Measurements from ENCODE around the gene MEIS2. TPM values are rescaled to one million over a fixed set of nuclear protein-coding genes. Genes with fewer than 3 reads are reported as not detected.

Gene MEIS2
- total and polyA plus RNA-seq, 7 donors, result 1.4 to 154 (median 76.0) TPM

DNA sequence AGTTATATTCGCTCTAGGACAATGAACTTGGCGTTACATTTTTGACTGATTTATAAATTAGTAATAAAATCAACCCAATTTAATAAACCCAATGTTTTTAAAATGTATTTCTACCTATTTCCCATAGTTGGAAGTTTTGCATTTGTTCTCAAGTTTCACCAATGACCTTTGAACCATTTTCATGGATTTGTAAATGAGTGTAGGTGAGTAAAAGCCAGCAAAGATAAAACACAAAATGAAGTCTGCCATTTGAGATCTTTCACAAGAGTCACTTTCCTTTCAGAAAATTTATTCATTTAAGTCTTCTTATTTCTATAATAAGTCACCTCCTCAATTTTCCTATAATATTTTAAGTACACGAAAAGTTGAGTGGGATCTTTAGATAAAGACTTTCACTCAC, 92.1 kb downstream of the MEIS2 start:
- H3K27ac ChIP-seq, result no peak overlapping the region
- TF ChIP-seq POLR2A (IDR thresholded peaks at IDR 0.05), result no peak
- TF ChIP-seq CTCF (IDR thresholded peaks at IDR 0.05), result no peak
- no peak for TF ChIP-seq EP300 (IDR thresholded peaks at IDR 0.05)
- TF ChIP-seq POLR2AphosphoS5 (IDR thresholded peaks at IDR 0.05), result no peak
- DNase-seq, result no peak
- intact Hi-C loops (cut with DNase I), result no loop called here
- H3K27me3 ChIP-seq, result no peaks in the 10 kb centered on the region
- H3K4me3 ChIP-seq, result no peak overlapping the region
- H3K9me3 ChIP-seq, result no peaks in the 10 kb centered on the region
- peaks cover 0 to 13% (median 4%) of the 10 kb centered on the region in 4 donors for H3K4me1 ChIP-seq
- 91 to 92% methylated on average over 3 of the region's 3 CpGs for WGBS, 2 donors
- H3K36me3 ChIP-seq, result peaks cover 0 to 13% (median 0%) of the 10 kb centered on the region in 4 donors

GRCh38 chr15:37007301-37007700, 93.0 kb downstream of the MEIS2 start:
- Histone ChIP-seq H3K4me1 (peaks cover 0 to 13% (median 3%) of the 10 kb centered on the region in 4 donors), H3K27ac (no peak overlapping the region), H3K9me3 (no peaks in the 10 kb centered on the region), H3K4me3 (no peak overlapping the region), H3K27me3 (no peaks in the 10 kb centered on the region), H3K36me3 (peaks cover 0 to 13% (median 0%) of the 10 kb centered on the region in 4 donors)
- WGBS, 2 donors, result 94 to 96% methylated on average over 2 of the region's 2 CpGs
- no peak for DNase-seq
- TF ChIP-seq POLR2AphosphoS5 (IDR thresholded peaks at IDR 0.05) (no peak), EP300 (IDR thresholded peaks at IDR 0.05) (no peak), POLR2A (IDR thresholded peaks at IDR 0.05) (no peak), CTCF (IDR thresholded peaks at IDR 0.05) (no peak)
- intact Hi-C loops (cut with DNase I), result no loop called here

- no peak for TF ChIP-seq CTCF (IDR thresholded peaks at IDR 0.05)
- no peak for TF ChIP-seq EP300 (IDR thresholded peaks at IDR 0.05)
- H3K27me3 ChIP-seq, result no peaks in the 10 kb centered on the region
- no peak for DNase-seq
- peaks cover 0 to 13% (median 0%) of the 10 kb centered on the region in 4 donors for H3K36me3 ChIP-seq
- no peak overlapping the region for H3K27ac ChIP-seq
- WGBS, 2 donors, result 71 to 77% methylated on average over 8 of the region's 8 CpGs
- no peaks in the 10 kb centered on the region for H3K9me3 ChIP-seq
- H3K4me1 ChIP-seq, result peaks cover 0 to 13% (median 3%) of the 10 kb centered on the region in 4 donors
- intact Hi-C loops (cut with DNase I), result no loop called here
- H3K4me3 ChIP-seq, result no peak overlapping the region
These were observed 95.2 kb downstream of the MEIS2 start for GRCh38 chr15:37004981-37005735.

DNA sequence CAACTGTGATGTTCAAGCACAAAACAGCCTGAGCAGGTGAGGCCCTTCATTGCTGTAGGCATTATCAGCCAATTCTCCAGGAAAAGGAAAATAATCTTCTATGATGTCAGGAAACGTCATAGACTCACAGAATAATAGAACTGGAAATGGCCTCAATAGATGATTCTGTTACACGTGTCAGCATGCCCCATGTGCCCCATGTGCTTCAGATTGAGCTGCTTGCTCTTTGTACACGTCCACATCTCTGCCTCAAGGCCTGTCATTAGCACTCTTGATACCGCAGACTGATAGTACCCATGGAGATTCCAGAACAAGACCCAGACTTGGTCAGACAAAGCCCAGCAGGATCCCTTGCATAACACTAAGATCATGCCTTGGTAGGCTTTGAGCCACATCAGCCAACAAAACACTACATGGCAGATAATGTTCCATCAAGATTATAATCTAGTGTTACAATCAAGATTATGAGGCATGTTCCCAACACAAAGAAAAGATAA, 95.9 kb downstream of the MEIS2 start:
- H3K27me3 ChIP-seq, result no peaks in the 10 kb centered on the region
- H3K36me3 ChIP-seq, result peaks cover 0 to 13% (median 0%) of the 10 kb centered on the region in 4 donors
- no peak overlapping the region for H3K4me3 ChIP-seq
- intact Hi-C loops (cut with DNase I), result no loop called here
- 76 to 85% methylated on average over 4 of the region's 4 CpGs for WGBS, 2 donors
- peaks cover 0 to 8% (median 3%) of the 10 kb centered on the region in 4 donors for H3K4me1 ChIP-seq
- DNase-seq, result no peak
- TF ChIP-seq CTCF (IDR thresholded peaks at IDR 0.05) (no peak), POLR2AphosphoS5 (IDR thresholded peaks at IDR 0.05) (no peak), POLR2A (IDR thresholded peaks at IDR 0.05) (no peak), EP300 (IDR thresholded peaks at IDR 0.05) (no peak)
- H3K9me3 ChIP-seq, result no peaks in the 10 kb centered on the region
- no peak overlapping the region for H3K27ac ChIP-seq
